RWPE2 (cell line): ENCODE measurements around the gene ADISSP.

Experiments used
- ATAC-seq: fragments of 200-7000 bp; cut with Tn5 transposase; 3 replicates; pipeline ENCODE4 v1.9.1; 2021; ENCODE audit warnings: low read depth
- DNase-seq: peaks from one replicate; pipeline ENCODE4 v3.0.0-alpha.2; 2020; ENCODE audit warnings: low spot score
- H3K27ac ChIP-seq: fragments of 450-650 bp; 2 replicates; pipeline ENCODE4 v1.5.1; 2017; ENCODE audit warnings: mild to moderate bottlenecking; ENCODE audit not compliant: poor library complexity, severe bottlenecking
- H3K27me3 ChIP-seq: fragments of 250-450 bp; sonication (Bioruptor Pico); 2 replicates; pipeline ENCODE4 v1.5.1; 2021; ENCODE audit warnings: mild to moderate bottlenecking, moderate library complexity; ENCODE audit not compliant: insufficient read depth, poor library complexity, severe bottlenecking
- H3K36me3 ChIP-seq: fragments of 250-450 bp; sonication (Bioruptor Pico); 2 replicates; pipeline ENCODE4 v1.5.1; 2020; ENCODE audit warnings: low read depth, mild to moderate bottlenecking, moderate library complexity
- H3K4me1 ChIP-seq: fragments of 250-450 bp; sonication (Bioruptor Pico); 2 replicates; pipeline ENCODE4 v1.5.1; 2021; ENCODE audit warnings: mild to moderate bottlenecking, moderate library complexity; ENCODE audit not compliant: insufficient read depth, poor library complexity, severe bottlenecking
- H3K4me3 ChIP-seq: fragments of 250-450 bp; sonication (Bioruptor Pico); 2 replicates; pipeline ENCODE4 v1.5.1; 2021; ENCODE audit warnings: mild to moderate bottlenecking, moderate library complexity; ENCODE audit not compliant: severe bottlenecking
- H3K9me3 ChIP-seq: fragments of 250-450 bp; sonication (Bioruptor Pico); 2 replicates; pipeline ENCODE4 v1.5.1; 2021; ENCODE audit warnings: mild to moderate bottlenecking, moderate library complexity; ENCODE audit not compliant: severe bottlenecking
- CTCF ChIP-seq: fragments of 450-650 bp; IDR thresholded peaks from one replicate; pipeline ENCODE4 v1.5.1; 2017; ENCODE audit warnings: mild to moderate bottlenecking, moderate library complexity; ENCODE audit not compliant: poor library complexity, severe bottlenecking

Gene ADISSP

GRCh38 chr20:3712279-3712873, 55.2 kb downstream of the ADISSP start, which contains the start of gene SIGLEC1:
Gene SIGLEC1 (minus strand): TSS chr20:3712600. CDS start chr20:3707128, 5,472 bp downstream.
- H3K9me3 ChIP-seq: no peaks in the 10 kb centered on the region
- no peaks in the 10 kb centered on the region for H3K27me3 ChIP-seq
- DNase-seq (no peak), ATAC-seq (no peak)
- H3K4me3 ChIP-seq: no peak within 1 kb of the TSS
- no peak for TF ChIP-seq CTCF
- H3K4me1 ChIP-seq: no peaks in the 10 kb centered on the region
- no peak within 1 kb of the TSS for H3K27ac ChIP-seq
- no peaks in the 10 kb centered on the region for H3K36me3 ChIP-seq

- H3K4me3 ChIP-seq: no peak overlapping the region
- no peak for ATAC-seq
- DNase-seq: no peak
- no peak overlapping the region for H3K27ac ChIP-seq
- no peaks in the 10 kb centered on the region for H3K27me3 ChIP-seq
- H3K4me1 ChIP-seq: no peaks in the 10 kb centered on the region
- H3K36me3 ChIP-seq: no peaks in the 10 kb centered on the region
- H3K9me3 ChIP-seq: no peaks in the 10 kb centered on the region
- no peak for TF ChIP-seq CTCF
These were observed 56.0 kb downstream of the ADISSP start for GRCh38 chr20:3711484-3711941.

GRCh38 chr20:3710703-3711483, 56.7 kb downstream of the ADISSP start:
- Histone ChIP-seq H3K27me3 (no peaks in the 10 kb centered on the region), H3K36me3 (no peaks in the 10 kb centered on the region), H3K9me3 (no peaks in the 10 kb centered on the region), H3K27ac (no peak overlapping the region), H3K4me1 (no peaks in the 10 kb centered on the region), H3K4me3 (no peak overlapping the region)
- TF ChIP-seq CTCF: peak; percentile 96
- ATAC-seq (0 out of 3 replicates have a peak, but pooled peaks have one; percentile 35), DNase-seq (no peak)

GRCh38 chr20:3710011-3710466, 57.5 kb downstream of the ADISSP start:
- Histone ChIP-seq H3K4me1 (no peaks in the 10 kb centered on the region), H3K36me3 (no peaks in the 10 kb centered on the region), H3K9me3 (no peaks in the 10 kb centered on the region), H3K27me3 (no peaks in the 10 kb centered on the region), H3K4me3 (no peak overlapping the region), H3K27ac (no peak overlapping the region)
- TF ChIP-seq CTCF: no peak
- ATAC-seq: 0 out of 3 replicates have a peak, but pooled peaks have one; percentile 8
- no peak for DNase-seq
